Measurements from ENCODE around the gene ATP6V0A4.
"Not testable (repeated sequence)": the region's sequence is repeated elsewhere in the genome, so short reads cannot be mapped to it uniquely, and the experiment has no call there.

Gene ATP6V0A4

GRCh38 chr7:138801256-138801655, 3.3 kb upstream of the ATP6V0A4 start:
- no peak for DNase-seq

GRCh38 chr7:138799336-138800000, 1.5 kb upstream of the ATP6V0A4 start:
- DNase-seq, result no peak

GRCh38 chr7:138798836-138799235, 840 bp upstream of the ATP6V0A4 start:
- DNase-seq, result no peak

- not testable (repeated sequence) for DNase-seq
Measured at GRCh38 chr7:138797046-138797445, 950 bp downstream of the ATP6V0A4 start.

GRCh38 chr7:138796038-138796615, 1.9 kb downstream of the ATP6V0A4 start:
- no peak for DNase-seq

GRCh38 chr7:138785587-138786437, 12.2 kb downstream of the ATP6V0A4 start:
- DNase-seq, result no peak

GRCh38 chr7:138784692-138785091, 13.3 kb downstream of the ATP6V0A4 start:
- no peak for DNase-seq

GRCh38 chr7:138781004-138781403, 17.0 kb downstream of the ATP6V0A4 start:
- no peak for DNase-seq

- peak; percentile 40 for DNase-seq
Measured at GRCh38 chr7:138776166-138776833, 21.7 kb downstream of the ATP6V0A4 start.

GRCh38 chr7:138773817-138774216, 24.2 kb downstream of the ATP6V0A4 start:
- DNase-seq, result no peak

- DNase-seq, result no peak
Measured at GRCh38 chr7:138773176-138773575, 24.8 kb downstream of the ATP6V0A4 start.

- no peak for DNase-seq
Measured at GRCh38 chr7:138770904-138771303, 27.1 kb downstream of the ATP6V0A4 start.

GRCh38 chr7:138768241-138768640, 29.8 kb downstream of the ATP6V0A4 start:
- DNase-seq, result no peak

GRCh38 chr7:138756591-138757242, 41.3 kb downstream of the ATP6V0A4 start:
- DNase-seq, result no peak

GRCh38 chr7:138755842-138756590, 42.0 kb downstream of the ATP6V0A4 start:
- no peak for DNase-seq

GRCh38 chr7:138755331-138755747, 42.7 kb downstream of the ATP6V0A4 start:
- no peak for DNase-seq

GRCh38 chr7:138753610-138754009, 44.4 kb downstream of the ATP6V0A4 start:
- DNase-seq, result no peak

GRCh38 chr7:138753150-138753518, 44.9 kb downstream of the ATP6V0A4 start:
- no peak for DNase-seq

GRCh38 chr7:138752518-138753149, 45.4 kb downstream of the ATP6V0A4 start:
- peak; percentile 58 for DNase-seq

- DNase-seq, result no peak
Measured at GRCh38 chr7:138750901-138751464, 47.0 kb downstream of the ATP6V0A4 start.

GRCh38 chr7:138750473-138750872, 47.5 kb downstream of the ATP6V0A4 start:
- no peak for DNase-seq
